Ovary (tissue), 3 donors: ENCODE results near the gene GCK.

Source experiments
- CTCF ChIP-seq, 3 donors: fragments of 450-650 bp in 2 of 3; fragments of 200-600 bp in 1 of 3; IDR thresholded peaks; one replicate each; pipeline versions ENCODE4 v1.5.1 to v1.8.0; 2016 to 2022; ENCODE audit warnings: antibody characterized with exemption in 3 of 3, mild to moderate bottlenecking in 1 of 3
- POLR2A ChIP-seq: fragments of 450-650 bp; IDR thresholded peaks from one replicate; pipeline ENCODE4 v1.6.1; 2017; ENCODE audit warnings: antibody characterized with exemption, mild to moderate bottlenecking, moderate library complexity
- donor health status: DM: no; HTN: no; CAD: no.

DNA sequence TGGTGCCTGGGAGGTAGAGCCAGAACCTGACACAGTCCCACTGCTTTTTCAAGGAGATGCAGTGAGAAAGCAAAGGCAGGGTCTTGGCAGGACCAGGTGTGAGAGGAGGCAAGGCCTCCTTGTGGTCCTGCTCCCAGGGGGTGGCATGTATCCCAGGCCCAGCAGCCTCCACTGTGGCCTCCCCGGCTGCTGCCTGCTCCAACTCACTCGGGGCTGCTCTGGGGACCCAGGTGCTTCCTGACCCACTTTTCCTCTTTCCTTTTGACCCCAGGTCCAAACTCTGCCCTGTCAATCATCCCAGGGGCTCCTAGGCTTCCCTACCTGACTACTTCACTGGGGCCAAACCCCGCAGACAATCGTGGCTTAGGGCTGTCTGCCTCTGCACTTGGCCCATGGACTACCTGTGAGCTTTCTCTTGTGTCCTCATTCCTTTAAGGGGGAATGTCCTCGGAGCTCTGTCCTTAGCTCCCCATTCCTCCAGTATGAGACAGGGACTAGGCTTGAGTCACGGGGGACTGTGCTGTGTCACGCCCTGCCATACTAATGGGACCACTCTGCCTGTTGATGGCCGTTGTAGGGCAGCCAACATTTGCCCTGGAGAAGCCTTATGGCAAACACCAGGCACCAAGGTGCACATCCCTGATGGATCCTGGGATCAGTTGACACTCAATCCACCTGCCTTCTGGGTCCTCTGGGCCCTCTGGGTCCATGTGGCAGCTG lies 86.2 kb downstream of the GCK start:
- TF ChIP-seq CTCF (IDR thresholded peaks at IDR 0.05), result no peak
- TF ChIP-seq POLR2A, result no peak
